Measurements from ENCODE around the gene MCOLN2.

Gene MCOLN2

DNA sequence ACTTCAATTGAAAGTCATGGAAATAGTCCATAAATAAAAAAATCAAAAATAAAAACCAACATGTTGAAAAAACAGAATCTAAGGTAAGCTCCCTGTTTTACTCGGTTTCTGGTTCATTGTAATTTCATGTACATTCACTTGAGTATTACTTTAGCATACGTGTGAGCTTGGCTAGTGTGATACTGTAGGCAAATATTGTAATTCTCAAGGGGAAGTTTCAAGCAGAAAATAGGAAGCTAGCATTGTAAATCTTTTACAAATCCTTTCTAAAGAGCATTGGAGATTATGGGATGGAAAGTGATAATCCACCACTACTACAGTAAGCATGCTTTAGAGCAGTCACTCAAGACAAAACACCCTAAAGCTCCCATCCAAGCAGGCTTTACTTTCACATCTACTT, 100.6 kb downstream of the MCOLN2 start:
- no peak for DNase-seq (ENCODE audit: low spot score)

GRCh38 chr1:84892705-84893618, 104.0 kb downstream of the MCOLN2 start, which contains the start of gene LPAR3:
Gene LPAR3 (minus strand): TSS chr1:84893206. CDS start chr1:84866120, 27,086 bp downstream.
- no peak for DNase-seq (ENCODE audit: low spot score)

GRCh38 chr1:84890566-84890965, 106.3 kb downstream of the MCOLN2 start:
- DNase-seq (ENCODE audit: low spot score), result no peak

- DNase-seq (ENCODE audit: low spot score), result no peak
These were observed 107.5 kb downstream of the MCOLN2 start for GRCh38 chr1:84889437-84889836.

DNA sequence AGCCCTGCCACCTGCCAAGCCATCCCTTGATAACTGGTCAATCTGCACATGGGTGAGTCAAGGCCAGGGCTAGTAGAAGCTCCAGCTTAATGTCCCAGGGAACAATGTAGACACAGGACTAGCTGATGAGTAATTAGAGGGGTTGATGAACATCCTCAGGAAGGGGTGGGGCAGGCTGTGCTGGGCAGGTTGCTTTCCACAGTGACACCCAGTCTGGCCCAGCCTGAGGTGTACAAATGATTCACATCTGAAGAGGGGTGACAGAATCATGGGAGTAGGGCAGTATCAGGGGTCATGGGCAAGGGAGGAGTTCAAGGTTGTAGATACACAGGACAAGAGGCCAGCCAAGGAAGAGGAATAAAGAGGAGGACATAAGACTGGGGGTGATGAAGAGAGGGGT, 108.2 kb downstream of the MCOLN2 start:
- no peak for DNase-seq (ENCODE audit: low spot score)

- DNase-seq (ENCODE audit: low spot score), result no peak
These were observed 109.5 kb downstream of the MCOLN2 start for GRCh38 chr1:84887261-84887934.

- DNase-seq (ENCODE audit: low spot score), result no peak
These were observed 111.4 kb downstream of the MCOLN2 start for GRCh38 chr1:84885469-84885868.

- no peak for DNase-seq (ENCODE audit: low spot score)
These were observed 112.1 kb downstream of the MCOLN2 start for GRCh38 chr1:84884671-84885389.

DNA sequence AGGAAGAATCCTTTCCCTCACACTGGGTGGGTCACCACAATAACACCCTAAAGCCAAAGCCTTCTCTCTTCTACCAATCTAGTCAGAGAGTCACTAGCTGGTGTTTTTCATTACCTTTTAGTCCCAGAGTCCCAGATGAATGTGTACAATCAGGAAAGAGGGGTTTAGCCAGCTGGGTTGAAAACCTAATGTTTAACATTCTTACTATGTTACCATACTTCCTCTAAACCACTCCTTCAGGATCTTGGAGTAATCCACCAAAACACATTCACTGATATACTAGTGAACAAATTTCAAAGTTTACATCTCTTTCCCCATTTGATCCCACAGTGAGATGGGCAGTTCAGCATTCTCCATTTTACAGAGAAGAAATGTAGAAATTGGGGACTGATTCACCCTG, 113.6 kb downstream of the MCOLN2 start:
- DNase-seq (ENCODE audit: low spot score), result no peak

- no peak for DNase-seq (ENCODE audit: low spot score)
These were observed 119.3 kb downstream of the MCOLN2 start for GRCh38 chr1:84877592-84877991.

DNA sequence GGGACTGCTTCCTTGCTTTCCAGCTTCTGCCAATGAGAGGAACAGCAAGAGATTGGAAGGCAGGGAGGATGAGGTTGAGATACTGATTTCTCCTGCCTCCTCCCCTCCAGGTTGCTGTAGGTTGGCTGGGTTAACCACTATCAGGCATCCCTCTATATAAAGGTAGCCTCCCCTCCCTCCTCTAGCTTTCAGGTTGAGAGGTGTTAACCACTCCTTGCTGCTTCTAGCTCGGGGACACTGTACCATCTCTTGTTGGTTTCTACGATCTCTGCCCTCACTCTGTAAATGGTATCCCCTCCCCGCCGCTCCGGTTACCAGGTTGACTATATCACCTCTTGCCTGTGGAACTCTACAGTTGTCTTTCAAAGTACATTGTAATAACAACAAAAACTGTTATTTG, 120.6 kb downstream of the MCOLN2 start:
- DNase-seq (ENCODE audit: low spot score), result no peak
